GM12878 (cell line): ENCODE data around the gene NRXN3.

Experiments
- ZBTB33 ChIP-seq: fragments of 450-650 bp; IDR thresholded peaks from 2 replicates; pipeline ENCODE4 v1.6.1; 2017; ENCODE audit warnings: mild to moderate bottlenecking
- TF ChIP-seq, protein P1 (sequence below), 3 experiments: IDR thresholded peaks in 2 of 3; conservative IDR thresholded peaks in 1 of 3; 2 replicates each; pipeline ENCODE4 v1.5.1; 2011; ENCODE audit warnings: low read depth in 3 of 3, low read length in 3 of 3, mild to moderate bottlenecking in 3 of 3, control low read depth in 2 of 3, moderate library complexity in 2 of 3, inconsistent platforms in 1 of 3, mixed read lengths in 1 of 3; ENCODE audit not compliant: control insufficient read depth in 2 of 3, insufficient read depth in 1 of 3; ENCODE audit errors: extremely low read depth in 1 of 3

GRCh38 chr14:78202976-78203375 lies 32.8 kb downstream of the NRXN3 start:
- no peak for TF ChIP-seq ZBTB33
- TF ChIP-seq, protein P1, sequence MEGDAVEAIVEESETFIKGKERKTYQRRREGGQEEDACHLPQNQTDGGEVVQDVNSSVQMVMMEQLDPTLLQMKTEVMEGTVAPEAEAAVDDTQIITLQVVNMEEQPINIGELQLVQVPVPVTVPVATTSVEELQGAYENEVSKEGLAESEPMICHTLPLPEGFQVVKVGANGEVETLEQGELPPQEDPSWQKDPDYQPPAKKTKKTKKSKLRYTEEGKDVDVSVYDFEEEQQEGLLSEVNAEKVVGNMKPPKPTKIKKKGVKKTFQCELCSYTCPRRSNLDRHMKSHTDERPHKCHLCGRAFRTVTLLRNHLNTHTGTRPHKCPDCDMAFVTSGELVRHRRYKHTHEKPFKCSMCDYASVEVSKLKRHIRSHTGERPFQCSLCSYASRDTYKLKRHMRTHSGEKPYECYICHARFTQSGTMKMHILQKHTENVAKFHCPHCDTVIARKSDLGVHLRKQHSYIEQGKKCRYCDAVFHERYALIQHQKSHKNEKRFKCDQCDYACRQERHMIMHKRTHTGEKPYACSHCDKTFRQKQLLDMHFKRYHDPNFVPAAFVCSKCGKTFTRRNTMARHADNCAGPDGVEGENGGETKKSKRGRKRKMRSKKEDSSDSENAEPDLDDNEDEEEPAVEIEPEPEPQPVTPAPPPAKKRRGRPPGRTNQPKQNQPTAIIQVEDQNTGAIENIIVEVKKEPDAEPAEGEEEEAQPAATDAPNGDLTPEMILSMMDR (IDR thresholded peaks at IDR 0.05 in 2 of 3, conservative IDR thresholded peaks at IDR 0.05 in 1 of 3; ENCODE audit: control insufficient read depth in 2 of 3, extremely low read depth in 1 of 3, insufficient read depth in 1 of 3, low read depth in 3 of 3, low read length in 3 of 3) = no peak
